CD4-positive, alpha-beta memory T cell (primary cell): Measurements from ENCODE around the gene PSPH. TPM values are rescaled to one million over a fixed set of nuclear protein-coding genes. Genes with fewer than 3 reads are reported as not detected.
"Not testable (repeated sequence)": the region's sequence is repeated elsewhere in the genome, so short reads cannot be mapped to it uniquely, and the experiment has no call there.

Source experiments
- CTCF ChIA-PET: fragments of 350-600 bp; sonication (Branson Sonifier 250); formaldehyde crosslinking; loops from one replicate; lab custom pipeline; 2021; ENCODE audit warnings: inconsistent platforms; ENCODE audit not compliant: partially characterized antibody; lab: Charles Lee
- POLR2A ChIA-PET: fragments of 350-600 bp; sonication (Branson Sonifier 250); formaldehyde crosslinking; loops from one replicate; lab custom pipeline; 2021; ENCODE audit not compliant: partially characterized antibody; lab: Charles Lee
- DNase-seq, 5 donors: peaks; one replicate each; pipeline versions ENCODE4 v3.0.0 to v3.0.0-alpha.2; 2020 to 2022; ENCODE audit warnings: mixed read lengths in 1 of 5
- H3K27ac ChIP-seq: one replicate; pipeline ENCODE4 v1.7.0; 2013; ENCODE audit warnings: low read depth, low read length
- H3K27me3 ChIP-seq: 2 replicates; pipeline ENCODE4 v1.7.0; 2013; ENCODE audit warnings: mild to moderate bottlenecking, low read length, moderate library complexity; ENCODE audit not compliant: insufficient read depth
- H3K36me3 ChIP-seq: 2 replicates; pipeline ENCODE4 v1.7.0; 2013; ENCODE audit warnings: mild to moderate bottlenecking, low read length, moderate library complexity; ENCODE audit not compliant: insufficient read depth
- H3K4me1 ChIP-seq: 2 replicates; pipeline ENCODE4 v1.7.0; 2013; ENCODE audit warnings: mild to moderate bottlenecking, low read length, moderate library complexity; ENCODE audit not compliant: insufficient read depth
- H3K4me3 ChIP-seq, 2 donors: one replicate each; pipeline ENCODE4 v1.7.0; 2013; ENCODE audit warnings: low read length in 2 of 2, mild to moderate bottlenecking in 1 of 2
- H3K9me3 ChIP-seq, 2 donors: one replicate each; pipeline ENCODE4 v1.7.0; 2013; ENCODE audit warnings: low read length in 2 of 2, control low read depth in 1 of 2; ENCODE audit not compliant: control insufficient read depth in 1 of 2
- H3K27ac Mint-ChIP-seq, 7 donors: one replicate each; pipeline ENCODE4 v1.8.0; 2020 to 2021; ENCODE audit warnings: mixed read lengths in 7 of 7, mild to moderate bottlenecking in 6 of 7, inconsistent platforms in 3 of 7, moderate library complexity in 3 of 7
- H3K27me3 Mint-ChIP-seq, 2 donors: one replicate each; pipeline ENCODE4 v1.8.0; 2020 to 2021; ENCODE audit warnings: mixed read lengths in 2 of 2
- H3K36me3 Mint-ChIP-seq, 2 donors: one replicate each; pipeline ENCODE4 v1.8.0; 2020 to 2021; ENCODE audit warnings: mixed read lengths in 2 of 2, inconsistent platforms in 1 of 2, mild to moderate bottlenecking in 1 of 2
- H3K4me1 Mint-ChIP-seq, 4 donors: one replicate each; pipeline ENCODE4 v1.8.0; 2020 to 2021; ENCODE audit warnings: mixed read lengths in 4 of 4, mild to moderate bottlenecking in 1 of 4
- H3K4me3 Mint-ChIP-seq, 8 donors: one replicate each; pipeline ENCODE4 v1.8.0; 2020 to 2021; ENCODE audit warnings: mixed read lengths in 8 of 8, mild to moderate bottlenecking in 7 of 8, moderate library complexity in 6 of 8, inconsistent platforms in 3 of 8
- H3K9me3 Mint-ChIP-seq, 8 donors: one replicate each; pipeline ENCODE4 v1.8.0; 2020 to 2021; ENCODE audit warnings: mixed read lengths in 8 of 8, mild to moderate bottlenecking in 5 of 8, inconsistent platforms in 3 of 8, moderate library complexity in 1 of 8
- intact Hi-C: fragments of 100-400 bp; cut with micrococcal nuclease; formaldehyde crosslinking; loops from one replicate; pipeline ENCODE4 v1.15.1; 2023
- polyA plus RNA-seq, 2 donors: library from polyadenylated mRNA; unstranded; fragments of 300-500 nt; fragmentation: Illumina TruSeq; gene quantifications; one replicate each; pipeline ENCODE4 v1.2.3, GENCODE V29; 2021
- total RNA-seq, 2 experiments: library from RNA; stranded (reverse); gene quantifications; one replicate each; pipeline ENCODE4 v1.2.3, GENCODE V29; 2021

The PSPH gene
- total RNA-seq (1 to 10 TPM; 4.3 to 8.0 TPM), polyA plus RNA-seq (1 to 10 TPM; 2.1 to 4.1 TPM)

DNA sequence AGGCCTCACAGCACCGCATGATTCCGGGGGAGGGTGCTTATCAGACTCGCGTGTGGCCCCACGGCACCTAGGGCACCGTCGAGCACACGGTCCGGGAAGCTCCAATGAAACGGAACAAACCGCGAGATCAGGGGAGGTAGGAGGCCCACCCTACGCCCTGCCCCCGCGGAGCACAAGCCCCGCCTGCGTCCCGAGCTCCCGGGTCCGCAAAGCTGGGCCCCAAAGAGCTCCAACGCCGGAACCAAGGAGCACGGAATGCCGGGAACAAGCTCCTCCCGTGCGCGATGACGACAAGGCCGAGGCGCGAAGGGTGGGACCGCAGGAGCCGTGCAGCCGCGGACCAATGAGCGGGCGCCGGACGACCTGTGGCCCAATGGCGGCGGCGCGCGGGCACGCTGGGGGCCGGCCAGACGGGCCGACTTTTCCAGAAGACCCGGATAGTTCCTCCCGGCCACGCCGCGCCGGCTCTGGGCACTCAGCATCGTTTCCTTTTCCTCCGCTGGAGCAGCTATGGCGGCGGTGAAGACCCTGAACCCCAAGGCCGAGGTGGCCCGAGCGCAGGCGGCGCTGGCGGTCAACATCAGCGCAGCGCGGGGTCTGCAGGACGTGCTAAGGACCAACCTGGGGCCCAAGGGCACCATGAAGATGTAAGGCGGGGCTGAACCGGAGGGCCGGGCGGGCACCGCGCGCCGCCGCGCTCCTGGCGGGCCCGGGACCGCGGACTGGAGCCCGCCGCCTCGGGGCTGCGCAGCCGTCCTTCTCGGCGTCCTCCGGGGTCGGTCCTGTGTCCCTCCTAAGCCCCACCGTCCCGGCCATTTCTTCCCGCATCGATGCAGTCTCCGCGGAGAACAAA, at the start of gene PSPH, which contains the start of gene CCT6A:
Gene PSPH, minus strand, starts transcription at position 106 of the 853 bp plus-strand sequence. CDS start 30,232 bp downstream, outside the sequence.
Gene CCT6A, plus strand, starts transcription at position 427 of the 853 bp plus-strand sequence. Its CDS starts 84 bp downstream, at position 511.
- POLR2A ChIA-PET, result interaction anchor here (0.8 to 5.9 kb wide), 9 partner anchors 9 to 686 kb away, joined by 4 to 87 read pairs (median 6); partner anchors contain the start of genes CHCHD2, LANCL2 and SUMF2
- DNase-seq, result peak; percentile 82 to 89 (median 85)
- Mint-ChIP-seq H3K4me3 (peak within 1 kb of the TSS; percentile 90 to 99 (median 96)), H3K9me3 (no peaks in the 10 kb centered on the region), H3K27ac (peak within 1 kb of the TSS; percentile 87 to 98 (median 96)), H3K27me3 (no peaks in the 10 kb centered on the region), H3K4me1 (peaks cover 18 to 44% (median 28%) of the 10 kb centered on the region in 4 donors), H3K36me3 (peaks cover 7 to 34% of the 10 kb centered on the region in 2 donors)
- Histone ChIP-seq H3K4me3 (peak within 1 kb of the TSS; percentile 10 to 95), H3K27ac (peak within 1 kb of the TSS; percentile 82), H3K36me3 (peaks cover 32% of the 10 kb centered on the region), H3K9me3 (no peaks in the 10 kb centered on the region), H3K4me1 (peaks cover 41% of the 10 kb centered on the region), H3K27me3 (no peaks in the 10 kb centered on the region)
- intact Hi-C loops, result loop anchor here (1.0 to 5.0 kb wide), 6 partner anchors 13 to 686 kb away; partner anchors contain the start of genes CHCHD2, LANCL2, MRPS17 and SUMF2
- CTCF ChIA-PET, result interaction anchor here (1.1 to 2.5 kb wide), 6 partner anchors 10 to 52 kb away, joined by 3 to 8 read pairs (median 6); partner anchors contain the start of gene SUMF2

DNA sequence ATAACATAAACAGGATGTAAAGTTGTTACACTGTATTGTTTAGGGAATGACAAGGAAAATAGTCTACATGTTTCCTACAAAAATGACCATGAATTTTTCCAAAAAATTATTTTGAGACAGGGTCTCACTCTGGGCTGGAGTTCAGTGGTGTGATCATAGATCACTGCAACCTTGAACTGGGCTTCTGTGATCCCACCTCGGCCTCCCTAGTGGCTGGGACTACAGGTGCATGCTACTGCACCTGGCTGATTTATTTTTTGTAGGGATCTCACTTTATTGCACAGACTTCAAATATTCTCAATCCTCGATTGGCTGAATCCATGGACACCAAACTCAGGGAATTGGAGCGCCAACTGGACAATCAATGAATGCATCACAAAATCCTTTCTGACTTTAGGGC, 48.4 kb upstream of the PSPH start:
- Mint-ChIP-seq H3K27ac (no peak overlapping the region), H3K4me3 (no peak overlapping the region), H3K27me3 (no peaks in the 10 kb centered on the region), H3K9me3 (no peaks in the 10 kb centered on the region), H3K4me1 (peaks cover 2 to 15% (median 4%) of the 10 kb centered on the region in 4 donors), H3K36me3 (peaks cover 26 to 40% of the 10 kb centered on the region in 2 donors)
- Histone ChIP-seq H3K4me1 (peaks cover 9% of the 10 kb centered on the region), H3K4me3 (no peak overlapping the region), H3K27me3 (no peaks in the 10 kb centered on the region), H3K36me3 (peaks cover 43% of the 10 kb centered on the region), H3K27ac (no peak overlapping the region), H3K9me3 (no peaks in the 10 kb centered on the region)
- no peak for DNase-seq
- intact Hi-C loops, result no loop called here
- CTCF ChIA-PET, result no interaction called here
- POLR2A ChIA-PET, result no interaction called here

DNA sequence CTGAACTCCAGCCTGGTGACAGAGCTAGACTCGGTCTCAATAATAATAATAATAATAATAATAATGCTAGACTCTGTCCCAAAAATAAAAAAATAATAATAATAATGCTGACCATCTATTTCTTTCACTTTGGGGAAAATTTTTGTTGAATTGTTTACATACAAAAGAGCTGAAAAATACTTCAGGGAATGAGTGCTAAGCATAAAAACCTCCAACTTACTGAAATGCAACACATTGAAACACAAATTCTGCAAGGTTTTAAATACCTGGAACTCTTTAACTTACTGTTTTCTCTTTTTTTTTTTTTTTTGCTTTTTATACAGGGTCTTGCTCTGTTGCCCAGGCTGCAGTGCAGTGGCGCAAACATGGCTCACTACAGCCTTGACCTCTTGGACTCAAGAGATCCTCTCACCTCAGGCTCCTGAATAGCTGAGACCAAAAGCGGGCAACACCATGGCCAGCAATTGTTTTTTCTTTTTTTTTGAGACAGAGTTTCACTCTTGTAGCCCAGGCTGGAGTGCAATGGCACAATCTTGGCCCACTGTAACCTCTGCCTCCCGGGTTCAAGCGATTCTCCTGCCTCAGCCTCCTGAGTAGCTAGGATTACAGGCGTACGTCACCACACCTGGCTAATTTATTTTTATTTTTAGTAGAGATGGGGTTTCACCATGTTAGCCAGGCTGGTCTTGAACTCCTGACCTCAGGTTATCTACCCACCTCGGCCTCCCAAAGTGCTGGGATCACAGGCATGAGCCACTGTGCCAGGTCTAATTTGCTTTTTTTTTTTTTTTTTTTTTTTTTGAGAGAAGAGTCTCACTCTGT, 47.2 kb upstream of the PSPH start:
- CTCF ChIA-PET, result not testable (repeated sequence)
- H3K36me3 Mint-ChIP-seq, result peaks cover 22 to 34% of the 10 kb centered on the region in 2 donors

DNA sequence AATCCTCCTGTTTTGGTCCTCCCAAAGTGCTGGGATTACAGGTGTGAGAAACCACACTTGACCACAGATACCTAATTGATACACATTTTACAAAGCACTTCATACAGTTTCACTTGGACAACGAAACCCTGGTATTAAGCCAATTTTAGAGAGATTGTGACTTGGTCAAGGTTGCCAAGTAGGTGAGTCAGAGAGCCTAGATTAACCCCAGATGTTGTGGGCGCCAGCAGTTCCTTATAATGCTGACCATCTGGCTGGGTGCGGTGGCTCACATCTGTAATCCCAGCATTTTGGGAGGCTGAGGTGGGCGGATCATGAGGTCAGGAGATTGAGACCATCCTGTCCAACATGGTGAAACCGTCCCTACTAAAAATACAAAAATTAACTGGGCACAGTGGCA, 46.5 kb upstream of the PSPH start:
- Histone ChIP-seq H3K27me3 (no peaks in the 10 kb centered on the region), H3K9me3 (no peaks in the 10 kb centered on the region), H3K27ac (no peak overlapping the region), H3K36me3 (peaks cover 33% of the 10 kb centered on the region), H3K4me3 (no peak overlapping the region), H3K4me1 (no peaks in the 10 kb centered on the region)
- intact Hi-C loops, result no loop called here
- no peak overlapping the region for H3K4me3 Mint-ChIP-seq
- no peaks in the 10 kb centered on the region for H3K27me3 Mint-ChIP-seq
- H3K36me3 Mint-ChIP-seq, result peaks cover 19 to 31% of the 10 kb centered on the region in 2 donors
- DNase-seq, result no peak
- peaks cover 0 to 1% (median 0%) of the 10 kb centered on the region in 4 donors for H3K4me1 Mint-ChIP-seq
- ChIA-PET POLR2A (interaction anchor here (0.6 kb wide), 1 partner anchor 15 kb away, joined by 3 read pairs; no protein-coding TSS in a partner anchor), CTCF (no interaction called here)
- no peaks in the 10 kb centered on the region for H3K9me3 Mint-ChIP-seq
- no peak overlapping the region for H3K27ac Mint-ChIP-seq

More for the DNA sequence above, 47.2 kb upstream of the PSPH start:
- H3K27ac Mint-ChIP-seq, H3K27ac ChIP-seq, H3K9me3 Mint-ChIP-seq, H3K4me3 Mint-ChIP-seq, DNase-seq, H3K27me3 ChIP-seq, H3K4me1 Mint-ChIP-seq, intact Hi-C loops, H3K4me3 ChIP-seq, H3K27me3 Mint-ChIP-seq, H3K9me3 ChIP-seq, H3K4me1 ChIP-seq: not testable (repeated sequence)
- POLR2A ChIA-PET, result interaction anchor here (0.6 kb wide), 1 partner anchor 16 kb away, joined by 3 read pairs; no protein-coding TSS in a partner anchor
- H3K36me3 ChIP-seq, result peaks cover 36% of the 10 kb centered on the region

DNA sequence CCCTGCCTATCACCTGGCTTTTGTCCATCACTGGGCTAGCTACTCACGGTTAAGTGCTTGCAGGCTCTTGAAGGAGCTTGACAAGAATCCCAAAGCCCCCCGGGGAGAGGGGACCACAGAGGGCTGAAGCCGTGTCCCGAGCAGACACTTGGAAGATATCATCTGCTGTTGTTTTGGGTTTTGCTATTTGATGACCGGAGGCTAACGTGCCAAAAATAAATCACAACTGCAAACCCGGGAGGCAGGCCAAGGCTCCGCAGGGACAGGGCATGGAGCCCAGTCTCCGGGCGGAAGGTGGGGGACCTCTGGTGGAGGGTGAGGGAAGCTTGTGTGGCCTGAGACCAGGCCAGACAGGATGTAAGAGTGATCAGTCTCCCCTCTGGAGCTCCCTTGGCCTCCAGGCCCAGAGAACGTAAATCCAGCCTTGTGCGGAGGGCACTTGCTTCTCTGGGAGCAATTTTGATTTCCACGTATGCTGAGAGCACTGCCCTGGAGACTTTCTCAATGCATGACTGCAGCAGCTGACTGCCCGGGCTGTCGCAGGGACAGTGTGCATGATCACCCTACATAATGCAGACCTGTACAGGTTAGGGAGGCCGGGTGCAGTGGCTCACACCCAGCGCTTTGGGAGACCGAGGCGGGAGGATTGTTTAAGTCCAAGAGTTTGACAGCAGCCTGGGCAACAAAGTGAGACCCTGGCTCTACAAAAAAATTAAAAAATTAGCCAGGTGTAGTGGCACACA, 41.7 kb upstream of the PSPH start, which contains the start of gene PHKG1:
Gene PHKG1, minus strand, starts transcription at position 164 of the 743 bp plus-strand sequence. CDS start 4,011 bp downstream, outside the sequence.
- Mint-ChIP-seq H3K27ac (peak within 1 kb of the TSS in 1 of 7 donors; percentile 74), H3K36me3 (peaks cover 7 to 11% of the 10 kb centered on the region in 2 donors), H3K4me1 (no peaks in the 10 kb centered on the region), H3K4me3 (no peak within 1 kb of the TSS), H3K27me3 (no peaks in the 10 kb centered on the region), H3K9me3 (no peaks in the 10 kb centered on the region)
- intact Hi-C loops, result no loop called here
- POLR2A ChIA-PET, result no interaction called here
- no peaks in the 10 kb centered on the region for H3K27me3 ChIP-seq
- H3K36me3 ChIP-seq, result no peaks in the 10 kb centered on the region
- no peaks in the 10 kb centered on the region for H3K9me3 ChIP-seq
- no peak within 1 kb of the TSS for H3K4me3 ChIP-seq
- no peak for DNase-seq
- H3K4me1 ChIP-seq, result no peaks in the 10 kb centered on the region
- H3K27ac ChIP-seq, result no peak within 1 kb of the TSS
- CTCF ChIA-PET, result interaction anchor here (2.0 kb wide), 1 partner anchor 18 kb away, joined by 8 read pairs; no protein-coding TSS in a partner anchor

DNA sequence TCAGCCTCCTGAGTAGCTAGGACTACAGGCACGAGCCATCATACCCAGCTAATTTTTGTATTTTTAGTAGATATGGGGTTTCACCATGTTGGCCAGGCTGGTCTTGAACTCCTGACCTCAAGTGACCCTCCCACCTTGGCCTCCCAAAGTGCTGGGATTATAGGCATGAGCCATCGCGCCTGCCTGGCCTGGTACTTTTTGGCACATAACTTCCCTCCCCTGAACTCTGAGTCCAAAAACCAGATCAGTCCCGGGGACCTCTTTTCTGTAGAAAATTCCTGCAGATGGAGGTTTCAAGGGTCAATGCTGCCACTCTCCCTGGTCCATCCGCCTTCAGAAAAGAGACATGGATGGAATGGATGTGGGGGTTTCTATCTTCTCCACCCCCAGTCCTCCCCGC, 41.1 kb upstream of the PSPH start:
- H3K9me3 Mint-ChIP-seq, H3K27me3 ChIP-seq, H3K36me3 ChIP-seq, H3K9me3 ChIP-seq, intact Hi-C loops, H3K27ac ChIP-seq, H3K4me1 ChIP-seq, H3K4me1 Mint-ChIP-seq, H3K4me3 Mint-ChIP-seq, DNase-seq, H3K27me3 Mint-ChIP-seq, H3K4me3 ChIP-seq, H3K27ac Mint-ChIP-seq: not testable (repeated sequence)
- H3K36me3 Mint-ChIP-seq, result peaks cover 7 to 11% of the 10 kb centered on the region in 2 donors
- ChIA-PET CTCF (interaction anchor here (2.0 kb wide), 1 partner anchor 17 kb away, joined by 8 read pairs; no protein-coding TSS in a partner anchor), POLR2A (interaction anchor here (1.0 kb wide), 1 partner anchor 19 kb away, joined by 3 read pairs; no protein-coding TSS in a partner anchor)
